HCEC 1CT (cell line): ENCODE data around the gene SNX32.
A peak's percentile ranks its signal among the peaks of the same experiment; 100 is the strongest.

Experiments used
- DNase-seq: peaks from one replicate; pipeline ENCODE4 v3.0.0-alpha.2; 2017

The SNX32 gene

DNA sequence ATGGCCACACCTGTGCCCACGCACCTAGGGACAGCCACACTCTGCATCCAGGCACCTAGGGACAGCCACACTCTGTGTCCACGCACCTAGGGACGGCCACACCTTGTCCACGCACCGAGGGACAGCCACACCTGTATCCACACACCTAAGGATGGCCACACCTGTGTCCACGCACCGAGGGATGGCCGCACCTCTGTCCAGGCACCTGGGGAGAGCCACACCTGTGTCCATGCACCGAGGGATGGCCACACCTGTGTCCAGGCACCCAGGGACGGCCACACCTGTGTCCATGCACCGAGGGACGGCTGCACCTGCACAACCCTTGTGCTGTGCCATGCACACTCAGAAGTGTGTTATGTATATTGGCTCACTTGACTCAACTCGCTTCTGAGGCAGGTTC, 36.1 kb upstream of the SNX32 start:
- no peak for DNase-seq

DNA sequence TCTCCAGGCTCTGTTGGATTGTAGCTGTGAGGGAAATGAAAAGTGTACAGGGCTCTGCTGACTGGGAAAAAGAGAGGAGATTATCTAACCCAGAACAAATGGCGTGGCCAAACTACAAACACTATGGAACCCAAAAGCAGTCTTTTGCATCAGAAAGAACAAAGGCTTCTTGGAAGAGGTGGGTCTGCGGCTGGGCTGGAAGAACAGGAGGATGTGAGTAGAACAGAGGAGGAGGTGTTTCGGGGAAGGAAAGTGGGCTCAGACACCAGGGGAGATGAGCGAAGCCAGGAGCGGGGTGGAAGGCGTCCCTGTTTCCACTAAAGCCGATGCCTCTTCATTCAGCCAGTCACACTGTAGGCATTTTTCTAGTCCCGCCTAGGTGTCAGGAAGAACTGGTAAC, 34.9 kb upstream of the SNX32 start:
- no peak for DNase-seq

DNA sequence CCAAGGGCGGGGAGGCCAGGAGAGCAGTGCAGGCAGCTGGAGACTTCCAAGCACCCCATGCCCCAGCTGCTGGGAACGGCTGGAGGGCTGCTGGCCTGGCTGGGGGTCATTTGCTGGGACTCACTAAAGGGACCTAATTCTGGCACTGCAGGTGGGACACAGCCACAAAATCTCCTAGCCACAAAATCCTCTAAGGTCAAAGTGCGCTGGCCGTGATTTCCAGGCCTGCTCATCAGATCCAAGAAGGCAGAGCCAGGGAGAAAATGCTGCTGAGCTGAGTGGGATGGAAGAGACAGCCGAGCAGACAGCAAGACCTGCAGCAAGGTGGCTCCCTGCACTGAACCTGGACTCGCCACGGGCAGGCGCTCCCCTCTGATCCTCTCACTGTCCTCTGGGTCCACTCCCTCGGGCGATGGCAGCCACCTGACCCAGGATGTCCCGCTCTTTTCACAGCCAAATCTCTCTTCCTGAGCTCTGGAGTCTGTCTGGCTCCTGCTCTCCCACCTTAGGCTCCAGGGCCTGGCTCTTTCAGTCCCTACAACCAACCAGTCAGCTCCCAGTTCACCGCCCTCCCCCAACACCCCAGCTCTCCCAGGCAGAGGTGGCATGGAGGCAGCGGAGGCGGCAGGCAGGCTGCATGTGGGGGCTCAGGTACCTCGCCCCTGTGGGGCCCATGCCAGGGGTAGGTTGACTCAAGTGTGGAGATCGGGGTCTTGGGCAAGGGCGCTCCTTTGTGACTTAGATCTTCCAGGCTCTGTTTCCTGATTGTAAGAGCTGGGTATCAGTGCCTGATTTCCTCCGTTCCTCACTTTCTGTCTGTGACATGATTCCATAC, 32.4 kb upstream of the SNX32 start:
- DNase-seq: no peak

DNA sequence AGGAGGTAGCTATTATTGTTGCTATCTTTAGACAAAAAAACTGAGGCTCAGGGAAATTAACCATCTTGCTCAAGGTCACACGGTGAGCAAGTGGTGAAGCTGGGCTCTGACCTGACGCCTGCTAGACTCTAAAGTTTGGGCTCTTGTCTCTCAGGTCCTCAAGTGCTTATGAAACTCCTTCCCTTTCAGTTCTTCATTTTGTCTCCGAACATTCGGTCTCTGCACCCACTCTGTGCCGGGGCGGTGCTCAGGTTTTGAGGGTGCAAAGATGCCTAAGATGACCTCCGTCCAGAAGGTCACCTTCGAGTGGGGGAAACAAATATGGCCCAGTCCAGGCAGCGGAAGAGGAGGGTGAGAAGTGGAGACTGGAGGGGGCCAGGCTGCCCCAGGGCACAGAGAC, 30.9 kb upstream of the SNX32 start:
- DNase-seq: no peak

DNA sequence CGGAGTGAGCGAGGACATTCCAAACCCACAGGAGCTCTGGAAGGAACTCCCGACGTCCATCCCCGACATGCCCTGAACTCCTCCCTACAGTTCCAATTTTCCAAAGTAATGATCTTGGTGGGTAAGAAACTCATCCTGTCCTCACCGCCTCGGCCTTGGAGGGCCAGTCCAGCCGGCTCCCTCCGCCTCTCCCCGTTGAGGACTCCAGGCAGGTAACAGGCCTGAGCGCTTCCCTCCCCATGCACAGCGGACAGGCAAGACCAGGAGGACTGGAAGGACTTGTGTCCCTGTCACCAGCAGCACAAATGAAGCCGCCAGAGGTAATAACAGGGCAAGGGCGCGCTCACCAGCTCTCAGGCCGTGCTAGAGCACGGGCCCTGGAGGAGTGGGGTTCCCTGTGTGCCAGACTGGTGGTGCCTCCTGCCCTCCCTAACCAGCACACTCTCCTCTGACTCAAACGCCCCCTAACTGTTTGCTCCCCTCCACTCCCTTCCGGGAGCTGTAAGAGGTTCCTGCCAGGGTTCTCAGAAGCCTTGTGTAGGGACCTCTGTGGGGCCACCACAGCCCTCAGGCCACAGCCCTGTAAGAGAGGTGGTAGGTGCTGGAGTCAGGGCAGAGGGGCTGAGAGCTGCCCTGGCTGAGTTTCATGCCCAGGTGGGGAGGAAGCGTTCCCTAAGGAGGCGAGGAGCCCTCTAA, 29.8 kb upstream of the SNX32 start:
- DNase-seq: no peak

DNA sequence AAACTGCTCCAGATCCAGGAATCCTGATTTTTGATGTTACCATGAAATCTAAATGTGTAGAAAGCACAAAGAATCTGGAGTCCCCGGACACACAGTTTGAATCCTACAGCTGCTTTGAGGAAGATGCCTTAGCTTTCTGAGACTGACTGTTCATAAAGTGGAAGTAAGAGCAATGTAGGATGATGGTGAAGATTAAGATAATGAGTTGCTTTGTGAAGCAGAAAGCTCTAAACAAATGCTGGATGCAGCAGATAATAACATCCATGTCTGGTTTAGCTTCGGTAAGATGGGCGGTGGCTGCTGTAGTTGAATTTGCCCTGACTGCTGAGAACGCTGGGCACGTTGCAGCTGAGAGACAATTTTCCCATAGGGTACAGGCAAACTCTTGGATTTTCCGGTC, 26.8 kb upstream of the SNX32 start:
- no peak for DNase-seq

DNA sequence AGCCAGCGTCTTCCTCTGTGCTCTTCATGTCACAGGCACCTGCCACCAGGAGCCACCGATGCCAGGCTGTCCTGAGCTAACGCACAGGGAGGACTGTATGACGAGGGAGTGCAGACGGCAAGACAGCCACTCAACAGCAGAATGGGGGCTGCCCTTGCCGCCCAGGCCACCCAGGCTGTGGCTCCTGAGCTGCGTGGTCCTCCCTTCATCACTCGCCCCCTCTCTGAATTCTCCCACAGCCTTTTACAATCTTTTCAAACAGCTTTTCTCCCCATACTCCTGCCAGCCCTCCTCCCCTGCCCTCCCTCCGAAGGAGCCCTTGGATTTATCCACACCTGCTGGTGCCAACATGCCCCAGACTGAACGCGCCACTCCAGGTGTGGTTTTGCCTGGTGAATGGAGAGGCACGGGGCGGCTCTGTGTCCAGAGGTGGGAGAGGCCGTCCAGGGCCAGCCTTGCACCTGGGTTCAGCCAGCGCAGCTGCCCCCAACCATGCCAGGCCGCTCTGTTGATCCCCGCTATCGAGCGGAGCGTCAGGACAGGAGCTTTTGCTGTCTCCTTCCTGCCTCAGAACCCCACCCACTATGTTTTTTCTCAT, 24.9 kb upstream of the SNX32 start:
- DNase-seq: no peak

DNA sequence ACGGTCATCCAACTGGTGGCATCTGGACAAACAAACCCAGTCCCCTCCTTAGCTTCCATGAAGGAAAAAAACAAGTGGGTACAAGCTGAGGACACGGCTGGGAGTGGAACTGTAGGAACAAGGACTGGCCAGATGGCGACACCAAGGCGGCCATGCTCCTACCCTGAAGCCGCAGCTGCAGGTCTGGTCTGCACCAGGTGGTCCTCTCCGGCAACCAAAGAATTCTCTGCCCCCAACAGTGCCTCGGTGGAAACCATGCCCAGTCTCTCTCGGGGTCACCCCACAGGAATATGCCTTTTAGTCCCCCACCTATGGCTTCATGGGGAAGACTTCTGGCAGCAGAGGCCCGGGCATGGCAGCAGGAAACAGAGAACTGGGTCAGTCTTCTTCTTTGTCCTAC, 24.3 kb upstream of the SNX32 start:
- DNase-seq: no peak

DNA sequence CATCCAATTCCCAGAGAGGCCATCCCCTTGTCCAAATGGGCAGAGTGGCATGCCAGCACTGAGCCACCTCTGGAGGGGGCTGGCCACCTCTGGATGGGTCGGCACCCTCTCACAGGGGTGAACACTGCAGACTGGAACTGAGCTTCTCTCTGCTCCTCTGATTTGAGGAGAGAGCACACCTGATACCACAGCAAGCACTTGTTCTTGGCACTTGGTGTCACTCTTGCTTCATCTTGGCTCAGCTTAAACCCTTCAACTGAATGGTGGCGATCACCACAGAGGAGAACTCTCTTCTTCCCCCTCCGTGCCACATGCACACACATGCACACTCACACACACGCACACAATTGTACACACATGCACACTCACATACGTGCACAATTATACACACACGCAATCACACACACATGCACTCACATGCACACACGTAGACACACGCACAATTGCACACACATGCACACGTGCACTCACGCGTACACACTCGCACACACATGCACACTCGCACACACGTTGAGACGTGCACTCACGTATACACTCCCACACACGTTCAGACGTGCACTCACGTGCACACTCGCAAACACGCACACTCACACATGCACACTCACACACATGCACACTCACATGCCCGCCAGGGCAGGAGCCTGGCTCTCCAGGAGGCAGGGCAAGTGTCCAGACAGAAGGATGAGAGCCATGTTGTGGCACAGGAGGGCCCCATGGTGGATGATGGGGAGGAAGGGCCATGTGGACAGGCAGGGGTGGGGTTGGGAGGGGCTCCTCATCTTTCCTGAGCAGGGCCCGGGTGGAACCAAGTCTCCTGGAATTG, 23.5 kb upstream of the SNX32 start:
- DNase-seq: no peak

DNA sequence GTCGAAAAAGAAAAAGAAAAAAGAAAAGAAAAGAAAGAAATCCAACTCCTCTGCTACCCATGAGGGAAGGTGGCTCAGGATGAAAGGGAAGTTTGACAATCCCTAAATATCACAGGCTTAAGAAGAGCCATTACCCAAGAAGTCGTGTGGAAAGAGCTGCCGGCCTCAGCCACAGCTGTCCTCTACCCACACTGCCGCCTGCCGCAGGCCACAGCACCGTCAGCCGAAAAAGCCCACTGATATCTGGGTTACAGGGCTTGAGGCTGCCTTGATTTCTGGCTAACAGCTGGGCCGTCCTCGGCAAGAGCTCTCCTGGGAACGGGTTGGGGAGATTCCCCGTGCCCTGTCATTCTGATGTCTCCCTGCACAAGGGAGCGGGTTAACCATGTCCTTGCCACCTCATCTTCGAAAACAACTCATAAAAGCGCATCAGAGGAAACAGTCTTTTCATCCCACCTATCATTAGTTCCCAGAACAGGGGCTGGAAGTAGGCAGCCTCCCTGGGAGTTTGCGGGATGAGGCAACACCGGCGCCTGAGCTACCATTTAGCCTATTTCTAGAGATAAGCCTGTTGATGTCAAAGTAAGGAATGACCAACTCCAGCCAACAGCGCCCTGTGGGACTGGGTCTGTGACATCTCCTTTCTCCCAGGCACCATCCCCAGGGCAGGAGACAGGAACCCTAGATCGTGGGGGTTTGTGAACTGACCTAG, 21.8 kb upstream of the SNX32 start:
- DNase-seq: no peak

DNA sequence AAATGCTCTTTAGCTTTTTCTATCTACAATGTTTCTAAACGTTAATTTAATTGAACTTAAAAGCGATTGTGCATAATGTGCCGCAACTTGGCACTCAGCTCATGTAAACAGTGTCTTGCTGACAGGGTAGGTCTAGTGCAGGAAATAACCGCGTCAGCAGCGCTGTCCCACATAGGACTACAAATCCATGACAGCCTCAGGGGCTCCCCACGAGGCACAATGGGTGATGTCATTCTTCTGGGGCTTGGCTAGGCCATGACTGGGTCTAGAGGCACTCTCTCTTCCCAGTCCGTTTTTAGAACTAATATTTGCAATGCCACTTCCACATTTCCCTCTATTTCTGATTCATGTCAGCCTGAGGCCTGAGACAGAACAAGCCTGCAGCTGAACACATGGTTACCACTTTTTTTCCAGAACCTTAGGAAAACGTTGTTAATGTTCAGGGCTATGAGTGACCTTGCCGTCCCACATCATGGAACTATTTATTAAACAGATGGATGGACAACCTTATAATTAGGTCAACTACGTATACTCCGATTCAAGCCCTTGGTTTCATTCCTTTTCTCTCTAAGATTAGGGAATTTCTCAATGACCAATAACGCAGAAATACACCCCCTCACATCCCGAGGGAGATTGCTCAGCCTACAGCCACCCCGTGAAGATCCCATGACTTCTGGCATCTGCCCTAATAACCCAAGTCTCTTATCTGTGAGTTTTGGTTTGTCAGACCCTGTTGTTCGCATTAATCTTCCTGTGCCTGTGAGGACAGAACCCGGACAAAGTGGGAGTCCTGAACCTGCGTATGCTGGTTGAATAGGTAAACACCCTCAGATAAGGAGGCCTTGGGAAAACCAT, 19.4 kb upstream of the SNX32 start:
- no peak for DNase-seq

DNA sequence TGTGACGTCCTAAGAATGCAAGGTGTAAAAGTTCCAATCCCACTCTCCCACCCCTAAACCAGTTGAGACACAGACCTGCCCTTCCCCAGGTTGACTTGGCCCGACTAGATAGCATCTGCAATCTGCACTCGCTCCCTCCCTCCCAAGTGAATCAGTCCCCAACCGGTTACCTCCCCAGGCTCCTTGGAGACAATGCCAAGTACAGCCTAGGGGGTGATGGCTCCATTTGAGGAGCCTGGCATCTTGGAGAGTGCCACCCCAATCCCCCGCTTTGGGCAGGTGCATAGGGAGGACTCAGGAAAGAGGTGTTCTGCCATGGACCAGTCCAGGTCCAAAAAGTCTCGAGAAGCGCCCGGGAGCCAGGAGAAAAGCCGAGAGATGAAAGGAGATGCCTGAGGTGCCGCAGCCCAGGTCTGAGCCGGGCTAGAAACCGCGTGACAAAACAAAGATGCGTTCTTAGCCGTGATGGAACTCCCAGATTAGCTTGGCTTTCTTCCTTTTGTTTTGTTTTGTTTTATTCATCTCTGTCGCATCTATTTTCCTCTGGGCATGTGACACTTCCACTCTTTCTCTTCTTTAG, 18.7 kb upstream of the SNX32 start:
- DNase-seq: no peak

DNA sequence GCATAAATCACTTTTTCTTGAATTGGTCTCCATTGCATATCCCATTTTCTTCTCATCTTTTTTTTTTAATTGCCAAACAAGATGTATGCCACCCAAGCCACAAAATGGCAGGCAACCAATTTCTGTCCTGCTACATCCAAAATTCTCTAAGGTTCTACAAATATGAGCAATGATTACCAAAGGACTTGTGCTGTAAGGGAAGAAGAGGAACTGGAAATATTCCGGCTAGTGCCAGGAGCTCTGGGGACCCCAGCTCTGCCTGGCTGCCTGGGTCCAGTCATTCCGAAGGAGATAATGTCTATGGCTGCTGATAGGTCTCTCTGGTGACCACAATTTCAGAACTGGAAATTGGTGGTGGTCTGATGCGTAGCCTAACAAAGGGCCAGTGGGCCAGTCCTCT, 17.1 kb upstream of the SNX32 start:
- DNase-seq: no peak

DNA sequence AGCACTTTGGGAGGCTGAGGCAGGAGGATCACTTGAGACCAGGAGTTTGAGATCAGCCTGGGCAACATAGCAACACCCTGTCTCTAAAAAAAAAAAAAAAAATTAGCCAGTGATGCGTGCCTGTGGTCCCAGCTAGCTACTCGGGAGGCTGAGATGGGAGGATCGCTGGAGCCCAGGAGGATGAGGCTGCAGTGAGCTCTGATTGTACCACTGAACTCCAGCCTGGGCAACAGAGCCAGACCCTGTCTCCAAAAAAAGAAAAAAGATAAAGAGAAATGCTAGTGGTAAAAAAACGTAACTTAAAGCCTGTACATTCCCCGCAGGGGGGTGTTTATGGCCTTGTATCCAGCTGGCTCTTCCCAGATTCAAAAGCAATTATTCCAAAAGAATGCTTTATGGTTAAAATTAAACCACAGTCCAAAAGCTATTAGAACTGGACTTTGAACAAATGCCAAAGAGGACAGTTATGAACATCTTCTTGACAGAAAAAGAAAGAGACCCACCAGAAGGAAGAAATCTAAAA, 16.4 kb upstream of the SNX32 start:
- DNase-seq: no peak

DNA sequence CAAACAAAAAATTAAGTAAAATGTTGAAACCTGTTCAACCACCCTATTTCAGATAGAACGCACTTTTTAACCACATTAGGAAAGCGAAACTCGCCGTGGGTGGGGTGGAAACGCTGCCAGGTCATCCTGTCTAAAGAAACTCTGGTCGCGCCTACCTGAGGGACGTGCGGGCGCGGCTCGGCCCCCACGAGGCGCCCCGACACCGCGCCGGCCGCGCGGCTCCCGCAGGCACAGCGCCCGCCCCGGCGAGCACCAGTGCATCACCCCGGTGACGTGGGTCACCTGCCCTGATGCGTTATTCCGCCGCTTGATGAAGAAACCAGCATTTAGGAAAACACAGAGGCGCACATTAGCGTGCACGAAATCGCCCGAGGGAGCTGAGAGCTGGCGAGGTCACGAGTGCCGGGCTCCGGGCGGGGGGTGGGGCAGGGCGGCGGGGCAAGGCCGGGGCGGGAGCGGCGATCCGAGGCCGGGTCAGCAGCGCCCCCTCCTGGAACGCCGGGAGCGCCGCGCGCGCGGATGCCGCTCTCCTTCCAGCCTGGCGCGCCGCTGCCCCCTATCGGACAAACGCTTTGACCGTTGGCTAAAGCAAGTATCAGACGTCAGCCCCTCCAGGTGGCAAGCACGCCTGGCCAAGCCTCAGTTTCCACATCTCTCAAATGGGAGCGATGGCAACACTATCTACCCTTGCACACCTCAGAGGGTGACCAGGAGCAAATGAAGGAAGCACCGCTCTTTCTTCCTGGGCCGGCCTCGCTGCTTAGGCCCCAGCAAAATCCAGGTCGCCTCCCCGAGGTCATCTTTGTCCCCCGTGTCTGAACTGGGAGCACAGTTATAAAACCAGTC, 15.7 kb upstream of the SNX32 start:
- peak; percentile 78 for DNase-seq

DNA sequence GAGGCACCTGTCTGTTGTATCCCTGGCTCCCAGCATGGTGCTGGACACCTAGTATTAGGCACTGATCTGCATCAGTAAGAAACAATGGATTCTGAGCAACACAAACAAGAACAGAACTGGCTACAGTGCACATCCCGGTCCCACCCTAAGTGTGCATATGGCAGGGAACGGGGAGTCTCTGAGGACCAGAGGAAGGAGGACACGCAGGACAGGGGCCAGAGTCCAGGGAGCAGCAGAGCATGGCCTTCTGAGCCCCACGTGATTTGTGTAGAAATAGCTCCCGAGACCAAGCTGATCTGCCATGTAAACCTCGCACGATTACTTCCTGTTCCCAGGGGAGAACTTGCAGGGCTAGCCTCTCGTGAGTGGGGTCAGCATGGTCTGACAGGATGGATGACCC, 12.7 kb upstream of the SNX32 start:
- no peak for DNase-seq

DNA sequence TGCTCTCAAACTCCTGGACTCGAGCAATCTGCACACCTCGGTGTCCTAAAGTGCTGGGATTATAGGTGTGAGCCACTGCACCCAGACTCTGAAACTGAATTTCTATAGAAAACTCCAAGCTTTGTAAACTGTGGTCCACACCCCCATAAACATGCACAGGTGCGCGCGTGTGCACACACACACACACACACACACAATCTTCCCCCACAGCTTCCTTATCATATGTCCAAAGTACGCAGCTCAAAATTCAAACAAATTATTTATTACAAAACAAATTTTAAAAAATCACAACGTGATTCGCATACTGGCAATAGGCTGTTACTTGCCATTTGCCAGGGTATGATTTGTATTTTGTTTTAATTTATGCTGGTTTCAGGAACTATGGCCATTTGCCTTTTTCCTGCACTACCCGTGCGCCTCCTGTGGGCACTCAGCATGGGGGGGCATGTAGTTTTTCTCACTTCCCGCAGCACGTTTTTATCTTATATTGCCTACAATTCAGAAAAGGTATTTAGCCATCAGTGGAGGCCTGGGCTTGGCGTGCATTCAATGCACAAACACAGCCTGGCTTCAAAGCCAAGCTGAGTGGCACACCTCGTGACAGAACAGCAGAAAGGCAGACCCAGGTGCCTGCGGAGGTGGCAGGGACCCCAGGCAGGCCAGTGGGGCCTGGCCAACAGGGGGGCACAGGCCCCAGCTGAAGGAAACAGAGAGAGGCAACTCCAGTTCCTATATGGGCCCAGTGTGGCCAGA, 10.8 kb upstream of the SNX32 start:
- no peak for DNase-seq

DNA sequence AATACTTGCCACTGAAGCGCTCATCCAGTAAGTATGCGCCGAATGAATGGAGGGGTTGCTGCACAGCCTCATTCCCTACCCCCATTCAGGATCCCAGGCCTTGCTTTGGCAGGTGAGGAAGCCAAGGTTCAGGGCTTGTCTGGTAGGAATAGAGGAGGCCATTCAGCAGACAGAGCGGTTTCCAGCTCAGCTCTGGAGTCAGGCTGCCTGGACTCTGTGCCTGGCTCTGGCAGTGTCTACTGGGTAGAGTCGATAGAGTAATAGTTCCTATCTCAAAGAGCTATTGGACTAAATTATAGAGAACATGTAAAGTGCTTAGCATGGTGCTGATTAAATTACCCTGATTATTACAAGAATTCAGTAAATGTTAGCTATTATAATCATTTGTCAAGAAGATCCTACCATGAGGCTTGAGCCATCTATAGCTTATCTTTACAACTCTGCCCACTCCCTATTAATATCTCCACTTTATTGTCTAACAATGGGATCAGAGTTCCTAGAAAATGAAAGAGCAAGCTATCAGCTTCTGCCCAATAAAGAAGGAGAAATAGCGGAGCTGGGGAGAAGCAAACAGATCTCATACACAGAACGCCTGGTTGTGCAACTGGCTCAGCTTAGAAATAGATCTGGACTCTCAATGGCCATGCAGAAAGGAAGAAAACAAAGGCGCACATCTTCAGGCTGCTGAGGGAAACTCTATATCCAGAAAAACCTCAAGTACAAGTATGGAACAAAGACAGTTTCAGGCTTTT, 6.6 kb upstream of the SNX32 start:
- no peak for DNase-seq

DNA sequence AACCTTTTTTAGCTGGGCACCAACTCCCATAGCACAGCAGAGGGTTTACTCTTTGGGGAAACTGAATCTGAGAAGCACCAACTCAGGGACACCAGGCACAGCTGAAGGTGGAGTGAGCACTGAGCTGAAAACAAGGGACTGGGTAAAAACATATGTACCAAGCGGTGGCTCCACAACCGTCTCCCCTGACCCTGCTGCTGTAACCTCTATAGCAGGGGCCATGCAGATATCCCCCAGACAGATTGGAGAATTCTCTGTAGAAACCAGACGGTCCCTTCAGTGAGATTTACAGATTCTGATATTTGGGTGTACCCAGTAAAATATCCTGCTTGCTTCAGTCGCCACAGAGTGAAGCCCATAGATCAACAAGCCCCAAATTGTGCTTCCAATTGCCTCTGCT, 4.3 kb upstream of the SNX32 start:
- DNase-seq: no peak
